ENCODE measurements around the gene AP1G2. TPM values are rescaled to one million over a fixed set of nuclear protein-coding genes. Genes with fewer than 3 reads are reported as not detected.
A peak's percentile ranks its signal among the peaks of the same experiment; 100 is the strongest.

AP1G2 gene
- total and polyA plus RNA-seq, 2 of the 13 experiments (the other 11 are each of a cell fraction or from before 2014, with no cell fraction given) = 96.9 to 611 TPM

DNA sequence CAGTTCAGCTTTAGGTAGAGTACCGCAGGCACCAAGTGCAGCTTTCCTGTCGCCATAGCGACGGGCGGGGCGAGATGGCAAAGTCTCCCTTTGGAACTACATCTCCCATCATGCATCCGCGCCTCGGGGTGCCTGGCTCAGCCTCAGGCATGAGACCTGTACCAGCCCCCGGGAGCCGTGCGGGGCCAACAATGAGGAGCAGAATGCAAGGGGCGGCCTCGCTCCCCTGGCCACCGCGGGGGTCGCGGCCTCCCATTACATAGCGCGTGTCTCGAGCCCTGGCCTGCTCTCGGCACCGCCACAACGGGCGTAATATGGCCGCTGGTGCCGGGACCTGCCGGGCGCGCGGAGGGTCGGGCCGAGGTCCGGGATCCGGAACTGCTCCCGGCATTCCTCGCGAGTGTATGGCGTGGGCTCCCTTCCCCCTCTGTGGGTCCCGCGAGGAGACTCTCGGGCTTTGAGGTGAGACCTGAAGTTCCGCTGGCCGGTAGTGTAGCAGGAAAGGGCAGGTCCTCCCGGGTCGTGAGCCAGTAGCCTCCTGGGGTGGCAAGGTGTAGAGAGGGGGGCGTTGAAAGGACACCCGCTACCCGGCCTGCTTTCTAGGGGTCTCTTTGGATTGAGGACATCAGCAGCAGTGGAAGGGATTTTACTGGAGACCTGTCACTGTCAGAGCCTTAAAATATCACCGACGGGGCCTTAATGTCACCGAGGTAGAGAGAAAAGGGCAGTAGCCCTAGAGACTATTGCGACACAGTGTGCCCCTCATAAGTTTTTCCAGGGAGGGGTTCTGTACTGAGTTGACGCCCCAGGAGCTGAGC lies 11.5 kb downstream of the AP1G2 start, which contains the start of gene THTPA (continued):
- TF ChIP-seq CREB1 (IDR thresholded peaks at IDR 0.05) (no peak; the same call in 1 of the 2 replicates), CREB1 (CRISPR knock-in tag; IDR thresholded peaks at IDR 0.05) (no peak), HES4 (CRISPR knock-in tag; IDR thresholded peaks at IDR 0.05; ENCODE audit: borderline replicate concordance) (peak; percentile 98; the same call in 1 of the 2 replicates), ZNF317 (CRISPR knock-in tag; IDR thresholded peaks at IDR 0.05) (peak; percentile 92), ZNF790 (CRISPR knock-in tag; IDR thresholded peaks at IDR 0.05; ENCODE audit: borderline replicate concordance) (no peak; the same call in 1 of the 2 replicates), ZIK1 (CRISPR knock-in tag; IDR thresholded peaks at IDR 0.05; ENCODE audit: borderline replicate concordance, low read depth) (peak; percentile 95; the same call in 1 of the 2 replicates), ZNF501 (CRISPR knock-in tag; IDR thresholded peaks at IDR 0.05) (peak; percentile 100), CENPX (CRISPR knock-in tag; IDR thresholded peaks at IDR 0.05) (no peak), ZNF770 (CRISPR knock-in tag; IDR thresholded peaks at IDR 0.05) (peak; percentile 53; the same call in 1 of the 2 replicates), ZNF652 (CRISPR knock-in tag; IDR thresholded peaks at IDR 0.05; ENCODE audit: borderline replicate concordance, low read depth) (no peak; the same call in 1 of the 2 replicates), U2AF2 (IDR thresholded peaks at IDR 0.05; ENCODE audit: low read depth, low read length) (peak; percentile 100), NCOA1 (CRISPR knock-in tag; IDR thresholded peaks at IDR 0.05) (peak; percentile 98), ZNF101 (CRISPR knock-in tag; IDR thresholded peaks at IDR 0.05; ENCODE audit: borderline replicate concordance, low read depth) (no peak; the same call in 1 of the 2 replicates), NR2C2 (CRISPR knock-in tag; IDR thresholded peaks at IDR 0.05; ENCODE audit: borderline replicate concordance) (peak; percentile 95), CREBL2 (CRISPR knock-in tag; IDR thresholded peaks at IDR 0.05; ENCODE audit: borderline replicate concordance) (peak; percentile 98), ISX (CRISPR knock-in tag; conservative IDR thresholded peaks at IDR 0.05) (peak; percentile 92; the same call in 1 of the 2 replicates)
- TF ChIP-seq, protein P1, sequence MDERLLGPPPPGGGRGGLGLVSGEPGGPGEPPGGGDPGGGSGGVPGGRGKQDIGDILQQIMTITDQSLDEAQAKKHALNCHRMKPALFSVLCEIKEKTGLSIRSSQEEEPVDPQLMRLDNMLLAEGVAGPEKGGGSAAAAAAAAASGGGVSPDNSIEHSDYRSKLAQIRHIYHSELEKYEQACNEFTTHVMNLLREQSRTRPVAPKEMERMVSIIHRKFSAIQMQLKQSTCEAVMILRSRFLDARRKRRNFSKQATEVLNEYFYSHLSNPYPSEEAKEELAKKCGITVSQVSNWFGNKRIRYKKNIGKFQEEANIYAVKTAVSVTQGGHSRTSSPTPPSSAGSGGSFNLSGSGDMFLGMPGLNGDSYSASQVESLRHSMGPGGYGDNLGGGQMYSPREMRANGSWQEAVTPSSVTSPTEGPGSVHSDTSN (CRISPR knock-in tag; IDR thresholded peaks at IDR 0.05) = no peak
- TF ChIP-seq, protein P2, sequence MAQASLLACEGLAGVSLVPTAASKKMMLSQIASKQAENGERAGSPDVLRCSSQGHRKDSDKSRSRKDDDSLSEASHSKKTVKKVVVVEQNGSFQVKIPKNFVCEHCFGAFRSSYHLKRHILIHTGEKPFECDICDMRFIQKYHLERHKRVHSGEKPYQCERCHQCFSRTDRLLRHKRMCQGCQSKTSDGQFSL (CRISPR knock-in tag; IDR thresholded peaks at IDR 0.05) = peak; percentile 83; the same call in 1 of the 2 replicates
- TF ChIP-seq, protein P3, sequence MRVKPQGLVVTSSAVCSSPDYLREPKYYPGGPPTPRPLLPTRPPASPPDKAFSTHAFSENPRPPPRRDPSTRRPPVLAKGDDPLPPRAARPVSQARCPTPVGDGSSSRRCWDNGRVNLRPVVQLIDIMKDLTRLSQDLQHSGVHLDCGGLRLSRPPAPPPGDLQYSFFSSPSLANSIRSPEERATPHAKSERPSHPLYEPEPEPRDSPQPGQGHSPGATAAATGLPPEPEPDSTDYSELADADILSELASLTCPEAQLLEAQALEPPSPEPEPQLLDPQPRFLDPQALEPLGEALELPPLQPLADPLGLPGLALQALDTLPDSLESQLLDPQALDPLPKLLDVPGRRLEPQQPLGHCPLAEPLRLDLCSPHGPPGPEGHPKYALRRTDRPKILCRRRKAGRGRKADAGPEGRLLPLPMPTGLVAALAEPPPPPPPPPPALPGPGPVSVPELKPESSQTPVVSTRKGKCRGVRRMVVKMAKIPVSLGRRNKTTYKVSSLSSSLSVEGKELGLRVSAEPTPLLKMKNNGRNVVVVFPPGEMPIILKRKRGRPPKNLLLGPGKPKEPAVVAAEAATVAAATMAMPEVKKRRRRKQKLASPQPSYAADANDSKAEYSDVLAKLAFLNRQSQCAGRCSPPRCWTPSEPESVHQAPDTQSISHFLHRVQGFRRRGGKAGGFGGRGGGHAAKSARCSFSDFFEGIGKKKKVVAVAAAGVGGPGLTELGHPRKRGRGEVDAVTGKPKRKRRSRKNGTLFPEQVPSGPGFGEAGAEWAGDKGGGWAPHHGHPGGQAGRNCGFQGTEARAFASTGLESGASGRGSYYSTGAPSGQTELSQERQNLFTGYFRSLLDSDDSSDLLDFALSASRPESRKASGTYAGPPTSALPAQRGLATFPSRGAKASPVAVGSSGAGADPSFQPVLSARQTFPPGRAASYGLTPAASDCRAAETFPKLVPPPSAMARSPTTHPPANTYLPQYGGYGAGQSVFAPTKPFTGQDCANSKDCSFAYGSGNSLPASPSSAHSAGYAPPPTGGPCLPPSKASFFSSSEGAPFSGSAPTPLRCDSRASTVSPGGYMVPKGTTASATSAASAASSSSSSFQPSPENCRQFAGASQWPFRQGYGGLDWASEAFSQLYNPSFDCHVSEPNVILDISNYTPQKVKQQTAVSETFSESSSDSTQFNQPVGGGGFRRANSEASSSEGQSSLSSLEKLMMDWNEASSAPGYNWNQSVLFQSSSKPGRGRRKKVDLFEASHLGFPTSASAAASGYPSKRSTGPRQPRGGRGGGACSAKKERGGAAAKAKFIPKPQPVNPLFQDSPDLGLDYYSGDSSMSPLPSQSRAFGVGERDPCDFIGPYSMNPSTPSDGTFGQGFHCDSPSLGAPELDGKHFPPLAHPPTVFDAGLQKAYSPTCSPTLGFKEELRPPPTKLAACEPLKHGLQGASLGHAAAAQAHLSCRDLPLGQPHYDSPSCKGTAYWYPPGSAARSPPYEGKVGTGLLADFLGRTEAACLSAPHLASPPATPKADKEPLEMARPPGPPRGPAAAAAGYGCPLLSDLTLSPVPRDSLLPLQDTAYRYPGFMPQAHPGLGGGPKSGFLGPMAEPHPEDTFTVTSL (CRISPR knock-in tag; IDR thresholded peaks at IDR 0.05; ENCODE audit: borderline replicate concordance) = peak; percentile 93
